Kidney (tissue), 14 donors: Measurements from ENCODE around the gene KLHDC7B. TPM values are rescaled to one million over a fixed set of nuclear protein-coding genes. Genes with fewer than 3 reads are reported as not detected.

Experiments used
- DNase-seq, 5 donors: peaks; one replicate each; pipeline ENCODE4 v3.0.0-alpha.2; 2013 to 2020
- FAIRE-seq: peaks from 2 replicates; lab custom pipeline; 2012; peaks lifted over from hg19 to GRCh38; lab: Jason Lieb, UNC
- H3K27ac ChIP-seq, 2 donors: one replicate each; pipeline ENCODE4 v1.7.0; 2013; ENCODE audit warnings: low read depth in 2 of 2, low read length in 2 of 2, inconsistent platforms in 1 of 2
- H3K27me3 ChIP-seq: one replicate; pipeline ENCODE4 v1.7.1; 2013; ENCODE audit warnings: low read length, inconsistent platforms; ENCODE audit not compliant: control insufficient read depth, insufficient read depth
- H3K36me3 ChIP-seq, 3 donors: one replicate each; pipeline versions ENCODE4 v1.7.0 to v1.7.1; 2013; ENCODE audit warnings: low read length in 3 of 3, control low read depth in 1 of 3, inconsistent platforms in 1 of 3; ENCODE audit not compliant: insufficient read depth in 3 of 3, control insufficient read depth in 2 of 3
- H3K4me1 ChIP-seq, 3 donors: one replicate each; pipeline versions ENCODE4 v1.7.0 to v1.7.1; 2013; ENCODE audit warnings: low read length in 3 of 3, inconsistent platforms in 1 of 3, low read depth in 1 of 3; ENCODE audit not compliant: control insufficient read depth in 2 of 3, insufficient read depth in 2 of 3
- H3K4me3 ChIP-seq, 3 donors: one replicate each; pipeline versions ENCODE4 v1.7.0 to v1.8.1; 2013; ENCODE audit warnings: low read length in 3 of 3, control low read depth in 1 of 3, inconsistent platforms in 1 of 3
- H3K9ac ChIP-seq, 3 donors: one replicate each; pipeline versions ENCODE4 v1.7.0 to v1.7.1; 2013; ENCODE audit warnings: low read length in 3 of 3, control low read depth in 1 of 3, inconsistent platforms in 1 of 3
- H3K9me3 ChIP-seq, 3 donors: one replicate each; pipeline versions ENCODE4 v1.7.0 to v1.7.1; 2013; ENCODE audit warnings: low read length in 3 of 3, control low read depth in 1 of 3, inconsistent platforms in 1 of 3; ENCODE audit not compliant: control insufficient read depth in 2 of 3, insufficient read depth in 1 of 3
- intact Hi-C: fragments of 100-400 bp; cut with DNase I; formaldehyde crosslinking; loops from one replicate; pipeline ENCODE4 v1.11.1; 2022
- polyA plus RNA-seq: library from polyadenylated mRNA; stranded (reverse); fragments of 350-450 nt; fragmentation: Illumina TruSeq; extraction: RNeasy Lipid Tissue Mini Kit (QIAGEN cat#74804); gene quantifications from one replicate; pipeline ENCODE4 v1.2.3, GENCODE V29; 2014; ENCODE audit warnings: low read depth, low replicate concordance; ENCODE audit not compliant: insufficient read depth
- total RNA-seq: library from RNA; stranded (reverse); fragmentation: NEBNext Ultra II Directional; extraction: Animal tissue kit (Norgen Biotek cat#: 25700); gene quantifications from one replicate; pipeline ENCODE4 v1.2.1, GENCODE V29; 2021
- TF ChIP-seq, protein P1 (sequence below): IDR thresholded peaks from 3 replicates; pipeline ENCODE4 v1.5.1; 2012; ENCODE audit warnings: mild to moderate bottlenecking, moderate library complexity, borderline replicate concordance; ENCODE audit not compliant: insufficient read depth; ENCODE audit errors: extremely low read depth
- donor health status: control.
- donor health status: control.
- donor health status: control.
- donor health status: control.
- donor health status: control.
- donor health status: DM: yes; HTN: yes; CAD: no.
- donor health status: Normal renal cell carcinoma (clear cell type).

KLHDC7B gene
- total and polyA plus RNA-seq, 2 donors from 2014 or later: 1.4 to 16.1 TPM

DNA sequence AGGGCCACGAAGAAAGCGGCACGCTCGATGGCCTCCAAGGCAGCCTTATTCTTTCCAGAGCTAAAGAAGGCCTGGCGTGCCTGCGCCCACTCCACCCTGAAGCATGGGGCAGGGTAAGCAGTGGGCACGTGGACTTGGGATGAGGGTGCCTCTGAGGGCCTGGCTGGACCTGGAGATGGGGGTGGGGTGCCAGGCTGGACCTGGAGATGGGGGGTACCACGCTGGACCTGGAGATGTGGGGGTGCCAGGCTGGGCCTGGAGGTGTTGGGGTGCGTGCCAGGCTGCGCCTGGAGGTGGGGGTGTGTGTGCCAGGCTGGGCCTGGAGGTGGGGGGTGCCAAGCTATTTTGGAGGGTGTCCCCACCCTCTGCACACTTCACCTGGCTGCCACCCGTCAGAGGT lies 27.3 kb downstream of the KLHDC7B start:
- DNase-seq (no peak), FAIRE-seq (no peak)
- no peak overlapping the region for H3K27ac ChIP-seq
- H3K9ac ChIP-seq: no peak overlapping the region
- no peaks in the 10 kb centered on the region for H3K27me3 ChIP-seq
- H3K4me3 ChIP-seq: no peak overlapping the region
- peaks cover 0 to 10% (median 7%) of the 10 kb centered on the region in 3 donors for H3K36me3 ChIP-seq
- H3K4me1 ChIP-seq: peaks cover 0 to 18% (median 11%) of the 10 kb centered on the region in 3 donors
- H3K9me3 ChIP-seq: no peaks in the 10 kb centered on the region
- intact Hi-C loops: no loop called here
- TF ChIP-seq, protein P1, sequence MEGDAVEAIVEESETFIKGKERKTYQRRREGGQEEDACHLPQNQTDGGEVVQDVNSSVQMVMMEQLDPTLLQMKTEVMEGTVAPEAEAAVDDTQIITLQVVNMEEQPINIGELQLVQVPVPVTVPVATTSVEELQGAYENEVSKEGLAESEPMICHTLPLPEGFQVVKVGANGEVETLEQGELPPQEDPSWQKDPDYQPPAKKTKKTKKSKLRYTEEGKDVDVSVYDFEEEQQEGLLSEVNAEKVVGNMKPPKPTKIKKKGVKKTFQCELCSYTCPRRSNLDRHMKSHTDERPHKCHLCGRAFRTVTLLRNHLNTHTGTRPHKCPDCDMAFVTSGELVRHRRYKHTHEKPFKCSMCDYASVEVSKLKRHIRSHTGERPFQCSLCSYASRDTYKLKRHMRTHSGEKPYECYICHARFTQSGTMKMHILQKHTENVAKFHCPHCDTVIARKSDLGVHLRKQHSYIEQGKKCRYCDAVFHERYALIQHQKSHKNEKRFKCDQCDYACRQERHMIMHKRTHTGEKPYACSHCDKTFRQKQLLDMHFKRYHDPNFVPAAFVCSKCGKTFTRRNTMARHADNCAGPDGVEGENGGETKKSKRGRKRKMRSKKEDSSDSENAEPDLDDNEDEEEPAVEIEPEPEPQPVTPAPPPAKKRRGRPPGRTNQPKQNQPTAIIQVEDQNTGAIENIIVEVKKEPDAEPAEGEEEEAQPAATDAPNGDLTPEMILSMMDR: no peak

- H3K36me3 ChIP-seq: peaks cover 0 to 10% (median 7%) of the 10 kb centered on the region in 3 donors
Observed at GRCh38 chr22:50573491-50574382, 28.0 kb downstream of the KLHDC7B start.

GRCh38 chr22:50574383-50574755 lies 28.7 kb downstream of the KLHDC7B start:
- intact Hi-C loops: no loop called here
- H3K4me1 ChIP-seq: peaks cover 0 to 20% (median 9%) of the 10 kb centered on the region in 3 donors
- TF ChIP-seq, protein P1: no peak

More at GRCh38 chr22:50573491-50574382, 28.0 kb downstream of the KLHDC7B start:
- intact Hi-C loops: no loop called here
- FAIRE-seq: no peak
- H3K4me1 ChIP-seq: peaks cover 0 to 22% (median 11%) of the 10 kb centered on the region in 3 donors
- H3K27me3 ChIP-seq: no peaks in the 10 kb centered on the region
- no peak overlapping the region for H3K4me3 ChIP-seq
- H3K9ac ChIP-seq: no peak overlapping the region
- TF ChIP-seq, protein P1: no peak
- no peak overlapping the region for H3K27ac ChIP-seq
- no peaks in the 10 kb centered on the region for H3K9me3 ChIP-seq
- no peak for DNase-seq

More at GRCh38 chr22:50574383-50574755, 28.7 kb downstream of the KLHDC7B start:
- DNase-seq (no peak), FAIRE-seq (no peak)
- H3K27me3 ChIP-seq: no peaks in the 10 kb centered on the region
- no peak overlapping the region for H3K9ac ChIP-seq
- peaks cover 0 to 10% (median 7%) of the 10 kb centered on the region in 3 donors for H3K36me3 ChIP-seq
- no peaks in the 10 kb centered on the region for H3K9me3 ChIP-seq
- no peak overlapping the region for H3K27ac ChIP-seq
- no peak overlapping the region for H3K4me3 ChIP-seq
